Central memory CD4-positive, alpha-beta T cell (primary cell): ENCODE data around the gene PAF1.

Source experiments
- DNase-seq: peaks from one replicate; pipeline ENCODE4 v3.0.0; 2022
- total RNA-seq, 3 experiments: gene quantifications; one replicate each; lab custom pipeline; 2026; lab: John Stamatoyannopoulos, UW

PAF1 gene
- 59.4 to 151 (median 84.9) reads per million in 3 experiments for total RNA-seq

- peak; percentile 100 for DNase-seq
Observed at GRCh38 chr19:39390751-39391437, at the start of gene PAF1, which contains the start of gene MED29. Gene PAF1 (minus strand): TSS chr19:39391106. CDS start chr19:39390864, 242 bp downstream. Gene MED29 (plus strand): TSS chr19:39391378. CDS start chr19:39391423, 45 bp downstream.

DNA sequence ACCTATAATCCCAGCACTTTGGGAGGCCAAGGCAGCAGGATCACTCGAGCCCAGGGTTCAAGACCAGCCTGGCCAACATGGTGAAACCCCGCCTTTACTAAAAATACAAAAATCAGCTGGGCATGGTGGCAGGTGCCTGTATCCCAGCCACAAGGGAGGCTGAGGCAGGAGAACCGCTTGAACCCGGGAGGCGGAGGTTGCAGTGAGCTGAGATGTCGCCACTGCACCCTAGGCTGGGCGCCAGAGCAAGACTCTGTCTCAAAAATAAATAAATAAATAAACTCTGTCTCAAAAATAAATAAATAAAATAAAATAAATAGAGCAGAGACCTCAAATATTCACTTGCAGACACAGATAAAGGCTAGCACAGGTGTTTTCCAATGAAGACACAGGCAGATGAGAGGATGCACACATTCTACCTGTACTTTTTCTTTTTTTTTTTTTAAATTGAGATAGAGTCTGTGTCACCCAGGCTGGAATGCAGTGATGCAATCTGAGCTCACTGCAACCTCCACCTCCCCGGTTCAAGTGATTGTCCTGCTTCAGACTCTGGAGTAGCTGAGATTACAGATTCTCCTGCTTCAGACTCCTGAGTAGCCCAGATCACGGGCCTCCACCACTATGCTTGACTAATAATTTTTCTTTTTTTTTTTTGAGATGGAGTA is 47.5 kb upstream of the PAF1 start:
- no peak for DNase-seq

GRCh38 chr19:39436350-39436716 is 45.4 kb upstream of the PAF1 start:
- no peak for DNase-seq

DNA sequence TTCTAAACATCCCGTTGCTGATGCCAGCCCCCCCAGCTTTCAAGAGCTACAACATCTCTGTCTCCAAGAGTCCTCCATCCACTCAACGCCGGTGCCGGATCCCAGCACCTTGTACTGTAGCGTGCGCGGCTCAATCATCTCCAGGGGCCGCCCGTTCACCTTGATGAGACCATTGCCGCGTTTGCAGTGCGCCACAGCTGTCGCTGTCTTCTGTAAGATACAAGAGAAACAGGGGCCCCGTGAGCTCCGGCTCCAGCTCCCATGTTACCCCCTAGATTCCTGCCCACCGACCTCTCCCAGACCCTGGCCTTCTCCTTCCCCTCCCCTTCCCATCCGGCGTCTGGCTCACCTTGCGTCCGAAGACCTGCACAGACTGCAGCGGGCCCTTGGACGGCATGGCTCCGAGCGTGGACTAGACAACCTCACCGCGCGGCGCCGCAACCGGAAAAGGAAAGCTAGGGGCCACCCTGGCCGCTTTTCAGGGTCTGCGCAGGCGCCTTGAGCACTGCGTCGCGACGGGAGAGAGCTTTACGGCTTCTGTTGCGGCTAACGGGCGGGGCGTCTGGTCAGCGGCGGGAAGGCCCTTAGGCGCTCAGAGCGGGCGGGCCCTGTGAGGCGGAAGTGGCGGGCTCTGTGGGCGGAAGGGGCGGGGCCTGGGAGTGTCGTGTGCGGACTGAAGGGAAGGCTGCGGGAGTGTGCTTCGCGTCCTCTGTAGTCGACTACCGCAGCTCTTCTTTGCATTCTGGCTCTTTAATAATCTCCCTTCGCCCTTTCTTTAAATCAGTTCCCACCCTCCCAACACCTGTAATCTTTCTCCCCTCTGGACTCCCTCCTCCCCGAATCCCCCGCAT is 44.8 kb upstream of the PAF1 start, which contains the start of gene RPS16:
Gene RPS16 (minus strand): TSS at position 451 of the 851 bp plus-strand sequence. CDS start 54 bp downstream, at position 397.
- DNase-seq: peak; percentile 98

DNA sequence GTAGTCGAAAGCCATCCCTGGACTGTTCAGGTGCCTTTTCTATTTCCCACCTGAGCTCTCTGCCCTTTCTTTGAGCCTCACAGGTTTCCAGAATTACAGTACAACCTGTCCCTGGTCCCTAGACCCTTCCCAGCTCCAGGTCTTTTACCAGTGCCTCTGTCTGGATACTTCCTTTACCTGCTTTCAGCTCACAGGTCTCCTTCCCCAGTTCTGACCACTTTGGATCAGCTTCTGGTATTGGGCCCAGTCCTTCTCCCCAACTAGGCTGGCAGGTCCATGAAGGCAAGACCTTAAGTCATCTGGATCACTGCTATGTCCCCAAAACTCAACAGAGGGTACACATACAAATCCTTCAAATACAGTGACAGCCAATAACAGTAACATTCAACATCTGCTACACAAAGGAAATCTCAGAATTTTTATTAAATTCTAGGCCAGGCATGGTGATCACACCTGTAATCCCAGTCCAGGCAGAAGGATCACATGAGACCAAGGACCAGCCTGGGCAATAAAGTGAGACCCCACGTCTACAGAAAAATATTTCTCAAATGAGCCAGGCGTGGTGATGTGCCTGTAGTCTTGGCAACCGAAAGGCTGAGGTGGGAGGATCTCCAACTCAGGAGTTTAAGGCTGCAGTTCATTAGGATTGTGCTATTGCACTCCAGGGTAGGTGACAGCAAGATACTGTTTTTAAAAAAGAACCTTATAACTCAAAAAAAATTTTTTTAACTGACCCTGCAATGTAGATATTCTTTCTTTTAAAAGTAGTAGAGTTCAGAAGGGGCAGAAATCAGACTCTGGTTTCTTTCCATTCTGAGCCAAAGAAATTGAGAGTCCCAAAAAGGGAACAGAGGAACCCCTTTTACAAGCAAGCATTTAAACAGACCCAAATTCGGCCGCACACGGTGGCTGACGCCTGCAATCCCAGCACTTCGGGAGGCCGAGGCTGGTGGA is 43.5 kb upstream of the PAF1 start:
- no peak for DNase-seq

DNA sequence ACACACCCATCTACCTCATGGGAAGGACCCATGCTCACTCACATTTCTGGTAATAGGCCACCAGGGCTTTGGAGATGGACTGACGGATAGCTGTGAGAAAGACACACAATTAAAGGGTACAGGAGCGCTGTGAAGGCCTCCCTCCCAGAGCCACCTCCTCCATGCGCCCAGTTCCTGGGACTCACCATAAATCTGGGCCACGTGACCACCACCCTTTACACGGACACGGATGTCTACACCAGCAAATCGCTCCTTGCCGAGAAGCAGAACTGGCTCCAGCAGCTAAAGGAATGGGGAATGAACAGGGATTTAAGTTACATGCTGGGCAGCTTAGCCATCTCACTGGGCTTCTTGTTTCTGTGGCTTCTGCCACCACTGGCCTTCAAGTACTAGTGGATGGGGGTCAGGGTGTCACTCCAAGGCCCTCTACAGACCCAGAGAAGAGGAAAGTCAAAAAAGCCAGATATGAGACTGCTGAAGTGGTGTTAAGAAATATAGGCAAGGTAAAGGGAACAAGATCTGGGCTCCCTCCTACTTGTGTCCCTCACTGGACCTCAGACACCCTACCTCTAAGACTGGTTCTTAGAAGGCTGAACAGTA is 42.7 kb upstream of the PAF1 start:
- no peak for DNase-seq

- no peak for DNase-seq
Observed at GRCh38 chr19:39432677-39433025, 41.7 kb upstream of the PAF1 start.

- DNase-seq: peak; percentile 88
Observed at GRCh38 chr19:39430675-39431593, 40.0 kb upstream of the PAF1 start.

DNA sequence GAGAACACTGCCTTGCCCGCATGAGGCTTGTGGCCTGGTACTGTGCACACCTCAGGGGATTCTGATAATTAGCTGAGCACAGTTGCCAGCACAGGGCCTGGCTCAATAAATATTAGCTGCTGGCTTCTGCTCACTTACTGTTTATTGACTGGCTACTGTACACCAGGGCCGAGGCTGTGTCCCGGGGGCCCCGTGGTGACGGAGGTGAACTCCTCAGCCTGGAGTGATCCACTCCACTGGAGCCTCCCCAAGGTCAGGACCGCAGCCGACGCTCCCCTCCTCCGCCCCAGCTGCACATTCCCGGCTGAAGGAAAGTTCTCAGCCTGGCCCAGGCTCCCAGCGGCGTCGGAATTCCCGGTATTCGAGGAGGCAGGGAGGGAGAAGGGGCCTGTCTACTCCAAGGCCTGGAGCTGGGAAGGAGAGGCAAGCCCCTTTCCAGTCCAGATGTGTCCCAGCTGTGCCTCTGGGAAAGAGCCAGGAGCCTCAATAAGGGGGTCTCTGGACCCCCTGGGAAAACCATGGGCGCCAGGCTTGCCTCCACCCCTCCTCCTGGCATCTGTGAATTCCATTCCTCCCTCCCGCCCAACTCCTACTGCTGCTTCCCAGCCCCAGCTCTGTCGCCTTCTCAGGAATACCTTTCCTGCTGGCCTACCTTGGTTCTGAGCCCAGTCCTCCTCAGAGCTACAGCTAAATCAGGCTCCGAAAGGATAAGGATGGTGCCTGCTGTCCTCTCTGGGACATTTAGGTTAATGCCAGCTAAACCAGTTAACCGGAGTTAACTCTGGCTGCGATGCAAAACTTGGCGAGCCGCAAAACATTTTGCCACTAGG is 37.6 kb upstream of the PAF1 start:
- DNase-seq: no peak

DNA sequence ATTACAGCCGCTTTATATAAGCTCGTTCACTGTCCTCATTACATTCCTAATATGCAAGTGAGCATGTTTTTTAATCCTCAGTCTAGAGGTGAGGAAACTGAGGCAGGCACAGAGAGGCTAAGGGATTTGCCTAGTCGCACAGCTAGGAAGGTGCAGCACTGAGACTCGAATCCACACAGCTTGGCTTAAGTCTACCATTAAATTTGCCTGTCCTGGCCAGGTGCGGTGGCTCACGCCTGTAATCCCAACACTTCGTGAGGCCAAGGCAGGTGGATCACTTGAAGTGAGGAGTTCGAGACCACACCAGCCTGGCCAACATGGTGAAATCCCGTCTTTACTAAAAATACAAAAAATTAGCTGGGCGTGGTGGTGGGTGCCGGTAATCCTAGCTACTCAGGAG is 36.8 kb upstream of the PAF1 start:
- DNase-seq: no peak

DNA sequence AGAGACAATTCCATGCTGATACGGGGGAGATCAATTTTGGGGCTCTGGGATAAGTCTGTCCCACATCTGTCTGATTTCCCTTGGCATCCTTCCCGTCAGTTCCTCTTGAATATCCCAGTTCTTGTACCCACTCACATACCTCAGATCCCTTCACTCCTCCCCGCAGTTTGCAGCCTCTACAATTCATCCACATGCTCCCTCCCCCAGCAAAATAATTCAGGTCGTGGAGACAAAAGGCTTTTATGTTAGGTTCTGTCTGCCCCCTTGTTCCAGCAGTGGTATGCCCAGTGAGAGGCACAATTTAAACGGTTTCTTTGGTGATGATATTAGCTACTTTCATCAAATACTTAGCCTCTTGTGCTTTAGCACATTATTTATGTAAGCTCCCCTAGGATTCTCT is 35.3 kb upstream of the PAF1 start:
- DNase-seq: no peak

- no peak for DNase-seq
Observed at GRCh38 chr19:39425744-39426143, 34.8 kb upstream of the PAF1 start.

GRCh38 chr19:39424934-39425333 is 34.0 kb upstream of the PAF1 start:
- DNase-seq: no peak

DNA sequence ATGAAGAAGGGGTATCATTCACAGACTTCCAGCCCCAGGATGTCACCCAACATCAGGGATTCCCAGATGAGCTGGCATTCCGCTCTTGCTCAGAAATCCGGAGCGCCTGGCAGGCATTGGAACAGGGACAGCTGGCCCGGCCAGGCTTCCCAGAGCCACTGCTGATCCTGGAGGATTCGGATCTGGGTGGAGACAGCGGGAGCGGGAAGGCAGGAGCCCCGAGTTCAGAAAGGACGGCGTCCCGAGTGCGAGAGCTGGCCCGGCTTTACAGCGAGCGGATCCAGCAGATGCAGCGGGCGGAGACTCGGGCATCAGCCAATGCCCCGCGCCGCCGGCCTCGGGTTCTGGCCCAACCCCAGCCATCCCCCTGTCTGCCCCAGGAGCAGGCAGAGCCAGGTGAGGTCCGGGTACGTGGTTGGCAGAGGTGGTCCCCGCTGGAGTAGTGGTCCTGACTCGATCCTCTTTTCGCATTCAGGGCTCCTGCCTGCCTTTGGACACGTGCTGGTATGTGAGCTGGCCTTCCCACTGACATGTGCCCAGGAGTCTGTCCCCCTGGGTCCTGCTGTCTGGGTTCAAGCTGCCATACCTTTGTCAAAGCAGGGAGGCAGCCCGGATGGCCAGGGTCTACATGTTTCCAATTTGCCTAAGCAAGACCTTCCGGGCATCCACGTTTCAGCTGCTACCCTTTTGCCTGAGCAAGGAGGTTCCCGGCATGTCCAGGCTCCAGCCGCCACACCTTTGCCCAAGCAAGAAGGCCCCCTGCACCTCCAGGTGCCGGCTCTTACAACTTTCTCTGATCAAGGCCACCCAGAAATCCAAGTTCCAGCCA is 32.6 kb upstream of the PAF1 start:
- DNase-seq: no peak

GRCh38 chr19:39422020-39422419 is 31.1 kb upstream of the PAF1 start:
- no peak for DNase-seq

GRCh38 chr19:39420769-39421168 is 29.9 kb upstream of the PAF1 start:
- no peak for DNase-seq

DNA sequence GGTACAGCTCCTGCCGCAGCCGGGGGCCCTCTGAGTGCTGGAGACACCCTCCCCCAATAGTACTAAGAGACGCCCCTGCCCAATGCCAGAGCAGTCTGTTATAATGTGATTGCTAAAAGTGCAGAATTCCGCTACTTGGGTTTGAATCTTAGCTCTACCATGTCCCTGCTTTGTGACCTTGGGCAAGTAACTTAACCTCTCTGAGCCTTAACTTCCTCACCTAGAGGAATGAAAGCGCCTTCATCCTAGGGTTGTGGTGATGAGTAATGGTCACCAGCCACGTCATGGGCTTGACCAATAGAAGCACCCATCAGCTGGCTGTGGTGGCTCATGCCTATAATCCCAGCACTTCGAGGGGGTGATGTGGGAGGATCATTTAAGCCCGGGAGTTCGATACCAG is 28.1 kb upstream of the PAF1 start:
- DNase-seq: no peak

DNA sequence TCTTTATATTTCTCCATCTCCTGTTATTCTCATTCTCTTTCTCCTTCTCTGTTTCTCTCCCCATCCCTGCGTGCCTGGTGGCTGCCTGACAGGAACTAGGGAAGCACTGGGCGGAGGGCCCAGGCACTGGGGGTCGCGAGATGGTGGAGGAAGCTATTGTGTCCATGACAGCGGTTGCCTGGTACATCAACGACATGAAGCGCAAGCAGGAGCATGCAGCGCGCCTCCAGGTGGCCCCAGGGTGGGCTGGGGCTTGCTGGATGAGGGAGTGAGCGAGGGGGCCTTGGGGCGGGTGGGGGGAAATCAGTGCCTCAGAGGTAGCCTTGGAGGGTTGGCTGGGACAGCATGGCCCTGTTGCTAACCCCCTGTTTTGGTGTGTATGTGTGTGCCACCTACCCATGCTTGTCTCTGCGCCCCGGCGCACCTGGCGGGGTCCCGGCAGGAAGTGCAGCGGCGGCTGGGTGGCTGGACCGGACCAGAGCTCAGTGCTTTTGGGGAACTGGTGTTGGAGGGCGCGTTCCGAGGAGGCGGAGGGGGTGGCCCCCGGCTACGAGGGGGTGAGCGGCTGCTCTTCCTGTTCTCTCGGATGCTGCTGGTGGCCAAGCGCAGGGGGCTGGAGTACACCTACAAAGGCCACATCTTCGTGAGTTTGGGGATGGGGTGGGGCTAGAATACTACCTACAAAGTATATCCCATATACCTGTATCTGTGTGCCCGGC is 26.7 kb upstream of the PAF1 start:
- DNase-seq: no peak
